GM20000 (cell line): ENCODE measurements around the gene VWA8.
"Not testable (repeated sequence)": the region's sequence is repeated elsewhere in the genome, so short reads cannot be mapped to it uniquely, and the experiment has no call there.

Source experiments
- DNase-seq: peaks from one replicate; pipeline ENCODE4 v3.0.0; 2012; ENCODE audit warnings: low spot score
- CTCF ChIP-seq: IDR thresholded peaks from 2 replicates; pipeline ENCODE4 v1.5.1; 2012; ENCODE audit warnings: mild to moderate bottlenecking, control low read depth; ENCODE audit errors: extremely low read depth, missing control alignments

The VWA8 gene

GRCh38 chr13:41930154-41930553 lies 30.8 kb downstream of the VWA8 start:
- TF ChIP-seq CTCF, result no peak
- no peak for DNase-seq

- no peak for DNase-seq
- no peak for TF ChIP-seq CTCF
Measured at GRCh38 chr13:41928323-41928722, 32.6 kb downstream of the VWA8 start.

GRCh38 chr13:41925014-41925413 lies 35.9 kb downstream of the VWA8 start:
- no peak for DNase-seq
- no peak for TF ChIP-seq CTCF

GRCh38 chr13:41922894-41923293 lies 38.0 kb downstream of the VWA8 start:
- not testable (repeated sequence) for DNase-seq

GRCh38 chr13:41919741-41920487 lies 41.0 kb downstream of the VWA8 start:
- no peak for TF ChIP-seq CTCF
- DNase-seq, result no peak

- no peak for DNase-seq
- no peak for TF ChIP-seq CTCF
Measured at GRCh38 chr13:41919031-41919740, 41.7 kb downstream of the VWA8 start.

- TF ChIP-seq CTCF, result no peak
- DNase-seq, result no peak
Measured at GRCh38 chr13:41917641-41918040, 43.3 kb downstream of the VWA8 start.
